Measurements from ENCODE around the gene RAD18.

The RAD18 gene, protein sequence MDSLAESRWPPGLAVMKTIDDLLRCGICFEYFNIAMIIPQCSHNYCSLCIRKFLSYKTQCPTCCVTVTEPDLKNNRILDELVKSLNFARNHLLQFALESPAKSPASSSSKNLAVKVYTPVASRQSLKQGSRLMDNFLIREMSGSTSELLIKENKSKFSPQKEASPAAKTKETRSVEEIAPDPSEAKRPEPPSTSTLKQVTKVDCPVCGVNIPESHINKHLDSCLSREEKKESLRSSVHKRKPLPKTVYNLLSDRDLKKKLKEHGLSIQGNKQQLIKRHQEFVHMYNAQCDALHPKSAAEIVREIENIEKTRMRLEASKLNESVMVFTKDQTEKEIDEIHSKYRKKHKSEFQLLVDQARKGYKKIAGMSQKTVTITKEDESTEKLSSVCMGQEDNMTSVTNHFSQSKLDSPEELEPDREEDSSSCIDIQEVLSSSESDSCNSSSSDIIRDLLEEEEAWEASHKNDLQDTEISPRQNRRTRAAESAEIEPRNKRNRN

DNA sequence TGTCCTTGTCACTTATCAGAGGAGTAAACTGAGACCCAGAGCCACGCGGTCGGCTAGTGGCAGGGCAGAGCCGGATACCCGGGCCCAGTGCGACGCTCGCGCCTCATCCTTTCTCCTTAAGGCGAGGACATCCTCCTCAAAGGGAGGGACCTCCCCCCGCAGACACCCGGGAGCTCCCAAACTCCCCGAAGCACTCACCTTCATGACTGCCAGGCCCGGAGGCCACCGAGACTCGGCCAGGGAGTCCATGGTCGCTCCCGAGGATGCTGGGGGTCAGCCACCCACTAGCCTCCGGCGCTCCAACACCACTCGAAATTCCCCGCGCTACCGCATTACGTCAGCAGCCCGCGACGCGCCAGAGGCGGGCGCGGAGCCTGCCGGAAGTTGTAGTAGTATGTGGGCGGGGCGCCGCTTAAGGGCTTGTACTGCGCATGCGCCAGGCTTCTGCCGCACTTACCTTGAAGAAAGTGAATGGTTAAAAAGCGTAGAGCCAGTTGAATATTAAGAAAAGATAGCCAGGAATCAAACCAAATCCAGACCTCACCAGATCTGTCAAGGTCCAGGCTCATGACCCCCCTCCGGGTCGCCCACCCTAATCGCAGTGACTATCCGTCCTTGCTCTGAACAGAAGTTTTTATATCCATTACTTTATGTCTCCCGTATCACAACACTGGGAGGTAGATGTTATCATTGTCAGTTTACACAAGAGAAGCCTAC, at the start of gene RAD18:
Gene RAD18, minus strand, starts transcription at position 336 of the 717 bp plus-strand sequence. Its CDS starts 87 bp downstream, at position 249.
- DNase-seq (ENCODE audit: low read depth in 2 of 3, low spot score in 2 of 3) = peak; percentile 84 to 91 (median 89)

DNA sequence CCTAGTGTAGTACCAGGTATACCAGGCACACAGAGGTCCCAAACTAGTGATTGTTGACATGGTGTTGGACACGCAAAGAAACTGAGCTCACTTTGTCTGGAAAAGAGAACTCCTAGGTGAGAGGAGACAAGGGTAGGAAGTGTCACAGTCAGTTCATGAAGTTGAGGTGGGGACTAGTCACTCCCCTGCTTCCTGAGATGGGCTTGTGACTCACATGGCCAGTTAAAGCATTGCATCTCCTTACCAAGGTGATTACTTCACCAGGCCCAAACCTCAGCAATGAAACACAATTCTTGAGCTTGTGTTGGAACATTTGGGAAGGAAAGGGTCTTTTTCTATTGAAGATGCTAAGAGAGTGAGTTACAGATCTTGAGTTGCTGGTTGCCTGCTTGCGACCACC, 49.2 kb upstream of the RAD18 start:
- DNase-seq (ENCODE audit: low read depth in 2 of 3, low spot score in 2 of 3) = no peak

DNA sequence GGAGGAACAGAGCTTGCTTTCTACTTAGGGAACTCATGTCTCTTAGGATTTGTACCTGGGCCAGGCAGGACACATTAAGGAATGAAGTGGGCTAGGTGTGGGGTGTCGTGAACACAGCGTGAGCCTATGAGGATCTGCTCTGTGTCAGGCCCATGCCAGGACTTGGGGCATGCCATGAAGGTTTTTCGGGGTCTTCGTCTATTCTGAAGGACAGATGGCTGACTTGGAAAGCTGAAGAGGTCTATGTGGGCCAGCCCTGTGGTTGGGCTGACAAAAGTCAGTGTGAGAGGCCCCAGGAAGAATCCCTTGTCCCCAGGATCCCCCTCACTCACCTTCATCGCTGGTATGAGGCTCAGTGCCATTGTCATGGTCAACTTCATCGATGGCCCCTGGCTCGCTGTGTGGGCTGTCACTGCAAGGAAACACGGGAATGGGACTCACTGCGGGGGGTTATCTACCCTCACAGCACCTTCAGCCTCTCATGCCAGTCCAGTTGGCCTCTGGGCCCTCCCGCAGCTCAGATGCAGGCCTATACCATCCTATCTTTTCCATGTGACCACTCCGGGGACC, 46.8 kb upstream of the RAD18 start:
- DNase-seq (ENCODE audit: low read depth in 2 of 3, low spot score in 2 of 3) = no peak

DNA sequence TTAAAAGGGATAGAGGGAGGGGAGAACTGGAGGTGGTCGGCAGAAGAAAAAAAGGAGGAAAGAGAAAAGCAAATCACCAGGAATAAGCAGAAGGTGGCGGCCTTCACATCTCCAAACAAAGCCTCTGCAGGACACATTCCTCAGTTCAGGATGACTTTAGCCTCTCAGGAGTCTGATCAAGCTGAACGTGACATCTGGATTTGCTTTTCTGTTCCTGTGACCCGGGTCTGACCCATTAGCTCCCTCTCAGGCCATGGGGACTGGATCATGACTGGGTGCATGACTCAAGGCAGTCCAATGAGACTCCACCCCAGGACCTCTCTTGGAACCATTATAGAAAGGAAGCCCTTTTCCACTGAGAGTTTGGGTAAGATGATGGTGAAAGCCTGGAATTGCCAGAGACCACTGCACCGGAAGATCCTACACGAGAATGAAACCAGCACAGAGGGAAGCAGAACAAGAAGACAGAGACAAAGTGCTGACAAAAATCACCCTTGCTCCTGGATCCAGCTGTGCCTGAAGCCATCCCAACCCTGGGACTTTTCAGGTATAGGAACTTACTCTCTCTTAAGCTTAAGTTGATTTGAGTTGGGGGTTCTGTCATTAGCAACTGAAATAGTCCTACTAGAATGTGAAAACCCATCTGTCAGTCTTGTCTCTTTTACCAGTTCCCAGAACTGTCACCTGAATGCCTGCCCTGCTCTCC, 45.4 kb upstream of the RAD18 start:
- DNase-seq (ENCODE audit: low read depth in 2 of 3, low spot score in 2 of 3) = no peak

DNA sequence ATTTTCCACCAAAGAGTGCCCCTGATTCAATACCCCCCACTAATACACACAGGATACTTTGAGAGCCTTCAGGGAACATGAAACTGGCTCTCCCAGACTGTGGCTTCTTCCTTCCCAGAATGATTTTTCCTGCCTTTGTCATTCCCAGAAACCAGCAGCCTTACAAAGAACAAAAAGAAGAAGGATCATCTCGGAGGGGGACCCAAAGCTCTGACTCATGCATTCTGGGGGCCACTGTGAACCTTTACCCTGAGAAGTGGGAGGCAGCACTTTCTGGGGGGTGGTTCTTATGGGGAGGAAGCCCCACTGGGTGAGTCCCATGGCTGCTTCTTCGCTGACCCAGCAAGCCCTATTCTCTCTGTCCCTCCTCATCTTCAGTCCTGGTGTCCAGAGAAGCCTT, 44.7 kb upstream of the RAD18 start:
- DNase-seq (ENCODE audit: low read depth in 2 of 3, low spot score in 2 of 3) = no peak

DNA sequence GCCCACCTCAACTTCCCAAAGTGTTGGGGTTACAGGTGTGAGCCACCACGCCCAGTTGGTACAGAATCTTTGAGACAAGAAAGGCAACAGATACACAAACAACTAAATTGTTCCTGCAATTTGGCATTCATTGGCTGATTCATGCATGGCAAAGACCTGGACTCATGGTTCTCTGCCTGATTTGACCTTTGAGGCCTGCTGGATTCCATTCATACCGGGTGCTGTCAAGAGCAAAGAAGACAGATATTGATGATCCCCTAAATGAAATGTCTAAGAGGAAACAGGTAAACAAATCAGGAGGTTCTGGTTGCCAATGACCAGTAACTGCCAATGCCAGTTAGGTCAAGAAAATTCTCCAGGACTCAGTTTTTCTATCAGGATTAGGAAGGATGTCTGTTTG, 43.9 kb upstream of the RAD18 start:
- DNase-seq (ENCODE audit: low read depth in 2 of 3, low spot score in 2 of 3) = no peak

DNA sequence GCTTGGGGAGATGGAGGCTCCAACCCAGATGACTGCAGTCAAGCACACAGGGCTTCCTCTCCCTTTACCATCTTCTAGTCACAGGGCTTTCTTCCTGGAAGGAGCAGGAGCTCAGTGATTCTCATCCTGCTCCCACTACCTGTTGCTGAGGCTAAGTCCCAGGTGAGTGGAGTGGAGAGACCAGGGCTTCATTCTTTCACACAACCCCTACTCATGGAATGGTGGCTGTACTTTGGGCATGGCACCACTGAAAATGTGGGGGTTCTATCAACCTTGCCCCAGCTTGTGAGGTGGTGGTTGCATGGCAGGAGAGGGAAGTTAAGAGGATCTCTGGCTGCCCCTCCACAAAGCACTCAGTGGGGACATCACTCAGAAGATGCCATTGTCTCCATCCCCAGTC, 36.8 kb upstream of the RAD18 start:
- no peak for DNase-seq (ENCODE audit: low read depth in 2 of 3, low spot score in 2 of 3)

DNA sequence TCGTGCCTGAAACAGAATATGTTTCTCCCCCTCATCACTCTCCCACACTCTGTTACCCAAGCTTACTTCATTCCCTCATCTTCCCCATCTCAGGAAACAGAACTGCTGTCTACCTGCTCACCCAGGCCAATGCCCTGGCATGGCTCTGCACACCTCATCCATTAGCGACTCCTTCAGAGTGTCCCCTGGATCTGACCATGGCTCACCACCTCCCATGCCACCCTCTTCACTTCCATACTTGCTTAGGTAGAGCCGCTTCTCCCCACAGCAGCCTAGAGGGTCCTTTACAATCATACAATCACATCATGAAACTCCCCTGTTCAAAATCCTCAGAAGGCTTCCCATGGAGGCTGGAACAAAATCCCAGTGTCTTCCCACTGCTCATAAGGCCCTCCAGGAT, 33.9 kb upstream of the RAD18 start:
- no peak for DNase-seq (ENCODE audit: low read depth in 2 of 3, low spot score in 2 of 3)

DNA sequence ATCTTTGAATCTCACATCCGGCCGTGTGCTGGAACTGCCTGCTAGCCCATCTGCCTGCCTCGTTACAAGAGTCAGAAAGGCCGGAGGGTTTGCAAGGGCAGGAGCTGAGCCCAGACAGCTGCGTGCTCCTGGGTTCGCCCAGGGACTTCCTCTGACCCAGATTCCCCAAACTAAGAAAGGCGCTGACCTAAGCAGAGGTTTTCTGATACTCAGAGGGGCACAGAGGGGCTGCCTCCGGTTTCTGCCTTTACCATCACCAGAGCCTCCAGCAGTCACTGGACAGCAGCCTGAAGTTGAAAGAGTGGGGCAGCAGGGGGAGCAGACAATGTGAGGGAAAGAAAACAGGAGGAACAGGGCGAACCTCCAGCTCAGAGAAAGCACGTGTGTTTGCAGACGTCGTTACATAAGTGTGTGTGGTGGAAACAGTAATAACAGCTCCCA, 33.4 kb upstream of the RAD18 start:
- DNase-seq (ENCODE audit: low read depth in 2 of 3, low spot score in 2 of 3) = no peak

DNA sequence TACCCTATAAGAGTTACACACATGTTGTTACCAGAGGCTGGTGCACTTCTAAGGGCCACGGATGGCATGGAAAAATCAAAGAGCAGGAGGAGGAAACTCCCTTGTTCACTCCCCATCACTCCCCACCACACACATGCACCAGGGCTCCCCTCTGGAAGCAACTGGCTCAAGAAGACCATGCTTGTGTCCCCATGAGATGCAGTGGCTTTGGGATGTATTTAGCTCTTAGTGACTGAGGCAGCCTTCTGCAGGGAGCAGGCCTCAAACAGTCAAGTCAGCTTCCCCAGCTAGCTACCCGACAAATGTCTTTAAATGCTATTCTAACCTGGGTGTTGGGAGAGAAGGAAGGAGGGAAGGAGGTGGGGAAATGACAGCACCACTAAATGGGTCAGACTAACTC, 32.9 kb upstream of the RAD18 start:
- DNase-seq (ENCODE audit: low read depth in 2 of 3, low spot score in 2 of 3) = no peak

DNA sequence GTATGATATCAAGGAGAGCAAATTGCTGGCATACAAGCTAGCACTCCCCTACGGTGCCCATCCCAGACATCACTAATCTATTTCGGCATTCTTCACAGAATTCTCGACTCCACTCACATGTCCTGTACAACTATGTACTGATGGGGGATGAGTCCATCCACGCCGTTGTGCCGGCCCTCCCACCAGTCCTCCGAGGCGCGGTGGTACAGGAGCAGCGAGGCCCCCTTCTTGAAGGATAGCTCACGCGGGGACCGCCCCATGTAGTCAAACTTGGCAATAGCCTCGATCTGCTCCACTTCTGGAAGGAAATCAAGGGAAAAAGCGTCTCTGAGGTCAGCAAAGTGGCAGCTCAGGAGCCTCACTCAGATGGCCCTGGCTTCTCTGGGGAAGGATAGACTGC, 31.0 kb upstream of the RAD18 start:
- DNase-seq (ENCODE audit: low read depth in 2 of 3, low spot score in 2 of 3) = no peak

DNA sequence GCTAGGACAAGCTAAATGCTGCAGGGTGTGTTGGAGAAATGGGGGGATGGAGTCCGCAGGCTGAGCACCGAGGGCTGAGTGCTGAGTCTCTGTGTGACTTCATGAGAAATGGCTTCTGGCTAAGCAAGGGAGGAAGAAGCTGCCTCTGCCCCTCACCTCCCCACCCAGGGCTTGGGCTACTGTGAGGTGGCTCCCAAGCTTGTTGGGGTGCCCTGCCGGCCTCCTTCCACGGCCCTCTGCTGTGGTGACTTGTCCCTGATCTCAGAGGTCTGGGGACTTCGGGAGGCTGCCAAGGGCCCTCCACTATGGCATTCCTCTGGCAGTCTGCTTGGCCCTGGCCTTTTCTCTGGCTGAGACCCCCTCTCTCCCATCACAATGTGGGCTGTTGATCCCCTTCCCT, 30.1 kb upstream of the RAD18 start:
- no peak for DNase-seq (ENCODE audit: low read depth in 2 of 3, low spot score in 2 of 3)

DNA sequence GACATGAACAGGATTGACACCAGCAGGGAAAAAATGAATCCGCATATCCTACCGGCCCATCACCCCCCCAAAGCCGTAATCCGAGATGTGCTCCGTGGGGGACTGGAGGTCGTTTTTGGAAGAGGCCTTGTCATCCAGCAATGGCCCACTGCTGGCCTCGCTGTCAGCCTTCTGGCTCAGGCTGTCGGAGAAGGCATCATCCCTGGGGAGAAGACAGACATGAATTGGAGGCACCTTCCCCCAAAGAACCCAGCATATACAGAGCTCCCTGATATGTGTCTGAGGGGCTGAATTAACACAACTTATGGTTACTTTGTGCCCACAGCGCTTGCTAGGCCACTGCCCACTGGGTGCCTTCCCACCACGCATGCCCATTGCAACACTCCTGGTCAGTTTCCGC, 29.6 kb upstream of the RAD18 start:
- no peak for DNase-seq (ENCODE audit: low read depth in 2 of 3, low spot score in 2 of 3)

DNA sequence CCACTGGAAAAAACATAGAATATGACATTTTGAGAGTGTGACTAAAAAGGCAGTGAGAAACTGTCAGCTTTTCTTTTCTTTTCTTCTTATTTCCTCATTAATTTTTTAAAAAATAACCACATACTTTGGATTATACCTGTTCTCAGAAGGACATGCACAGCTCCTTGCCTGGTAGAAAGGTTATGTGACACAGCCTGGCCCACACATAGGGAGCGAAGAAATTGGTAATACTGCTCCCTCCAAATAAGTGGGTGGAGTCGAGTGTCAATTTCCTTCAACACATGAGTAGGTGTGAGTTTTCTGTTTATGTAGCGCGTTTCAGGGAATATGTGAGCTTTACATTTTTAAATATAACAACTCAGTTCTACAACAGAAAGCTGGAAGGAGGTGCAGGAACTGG, 28.9 kb upstream of the RAD18 start:
- no peak for DNase-seq (ENCODE audit: low read depth in 2 of 3, low spot score in 2 of 3)

DNA sequence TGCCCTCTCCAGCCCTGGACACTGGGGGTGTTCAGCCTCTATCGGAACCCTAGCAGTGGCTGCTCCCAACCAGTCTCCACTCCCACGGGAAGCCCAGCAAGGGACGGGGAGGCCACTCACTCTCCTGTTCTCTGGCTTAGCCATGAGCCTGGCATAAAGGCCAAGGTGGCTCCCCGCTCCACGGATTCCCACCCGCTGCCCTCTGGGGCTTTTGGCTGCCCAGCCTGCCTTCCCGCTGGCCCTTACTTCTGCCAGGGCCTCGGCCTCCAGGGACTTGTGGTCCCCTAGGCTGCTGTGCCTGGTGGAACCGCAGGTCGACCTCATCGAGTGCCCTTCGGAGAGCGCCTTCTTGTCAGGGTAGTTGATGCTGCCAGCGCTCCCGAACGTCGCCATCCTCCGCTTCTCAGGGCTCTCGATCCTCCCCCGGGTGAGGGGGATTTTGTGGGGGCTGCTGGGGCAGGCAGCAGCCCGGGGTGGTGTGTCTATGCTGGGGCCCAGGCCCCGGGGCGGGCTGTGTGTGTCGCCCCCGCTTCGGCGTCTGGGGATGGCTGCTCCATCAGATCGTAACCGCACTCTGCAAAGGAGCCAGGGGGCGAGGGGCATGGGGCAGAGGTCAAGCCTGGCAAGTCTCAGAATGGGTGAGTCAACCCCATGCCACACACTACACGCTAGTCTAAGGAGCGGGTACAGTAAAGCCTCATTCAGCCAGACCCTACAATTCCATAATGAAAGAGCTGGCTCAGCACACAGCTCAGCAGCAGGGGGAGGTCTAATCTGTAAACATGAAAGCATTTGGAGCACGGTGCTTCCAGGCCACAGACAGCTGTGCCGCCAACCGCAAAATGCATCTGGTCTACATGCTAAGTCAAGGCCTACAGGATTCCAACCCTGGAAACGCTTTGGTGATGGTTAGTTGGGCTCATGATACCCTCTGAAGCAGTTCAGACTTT, 27.3 kb upstream of the RAD18 start:
- no peak for DNase-seq (ENCODE audit: low read depth in 2 of 3, low spot score in 2 of 3)

DNA sequence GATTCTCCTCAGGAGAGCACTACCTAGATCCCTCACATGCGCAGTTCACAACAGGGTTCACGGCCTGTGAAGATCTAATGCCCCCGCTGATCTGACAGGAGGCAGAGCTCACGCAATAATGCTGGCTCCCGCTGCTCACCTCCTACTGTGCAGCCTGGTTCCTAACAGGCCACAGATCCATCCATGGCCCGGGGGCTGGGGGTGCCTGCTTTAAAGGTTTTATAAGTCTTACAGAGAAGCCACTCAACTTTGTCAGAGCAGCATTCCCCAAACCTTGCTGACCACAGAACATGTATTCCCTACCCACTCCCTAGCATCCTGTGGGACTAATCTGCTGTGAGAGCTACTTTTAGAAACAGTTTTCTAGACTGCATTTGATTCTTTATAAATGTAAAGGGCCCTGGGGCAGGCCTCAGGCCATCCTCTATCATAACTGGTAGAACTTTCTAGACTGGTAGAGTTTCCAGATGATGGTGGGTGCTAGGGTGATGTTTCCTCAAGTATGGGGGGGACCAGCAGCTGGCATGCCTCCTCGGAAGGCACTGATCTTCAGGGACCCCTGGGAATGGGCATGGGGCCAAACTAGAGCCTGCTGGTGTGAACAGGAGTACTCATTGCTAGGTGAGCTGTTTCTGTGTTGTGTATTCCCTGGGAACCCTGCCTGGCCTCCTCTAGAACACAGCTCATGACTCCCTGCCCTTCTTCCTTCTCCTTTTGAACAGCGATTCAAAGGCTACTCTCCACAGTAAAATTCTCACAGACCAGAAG, 25.7 kb upstream of the RAD18 start:
- DNase-seq (ENCODE audit: low read depth in 2 of 3, low spot score in 2 of 3) = no peak

DNA sequence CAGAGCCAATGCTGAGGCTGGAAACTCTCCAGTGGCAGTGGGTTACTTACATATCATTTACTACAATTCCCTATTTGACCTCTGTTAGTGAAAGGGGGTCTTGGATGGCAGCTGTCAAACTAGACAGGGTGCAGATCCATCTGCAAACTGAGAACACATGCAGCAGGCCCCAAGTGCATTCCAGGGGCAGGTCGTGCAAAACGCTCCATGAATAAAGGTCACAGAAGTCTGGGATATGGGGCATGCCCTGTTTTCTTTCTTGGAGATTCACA, 25.0 kb upstream of the RAD18 start:
- DNase-seq (ENCODE audit: low read depth in 2 of 3, low spot score in 2 of 3) = no peak

DNA sequence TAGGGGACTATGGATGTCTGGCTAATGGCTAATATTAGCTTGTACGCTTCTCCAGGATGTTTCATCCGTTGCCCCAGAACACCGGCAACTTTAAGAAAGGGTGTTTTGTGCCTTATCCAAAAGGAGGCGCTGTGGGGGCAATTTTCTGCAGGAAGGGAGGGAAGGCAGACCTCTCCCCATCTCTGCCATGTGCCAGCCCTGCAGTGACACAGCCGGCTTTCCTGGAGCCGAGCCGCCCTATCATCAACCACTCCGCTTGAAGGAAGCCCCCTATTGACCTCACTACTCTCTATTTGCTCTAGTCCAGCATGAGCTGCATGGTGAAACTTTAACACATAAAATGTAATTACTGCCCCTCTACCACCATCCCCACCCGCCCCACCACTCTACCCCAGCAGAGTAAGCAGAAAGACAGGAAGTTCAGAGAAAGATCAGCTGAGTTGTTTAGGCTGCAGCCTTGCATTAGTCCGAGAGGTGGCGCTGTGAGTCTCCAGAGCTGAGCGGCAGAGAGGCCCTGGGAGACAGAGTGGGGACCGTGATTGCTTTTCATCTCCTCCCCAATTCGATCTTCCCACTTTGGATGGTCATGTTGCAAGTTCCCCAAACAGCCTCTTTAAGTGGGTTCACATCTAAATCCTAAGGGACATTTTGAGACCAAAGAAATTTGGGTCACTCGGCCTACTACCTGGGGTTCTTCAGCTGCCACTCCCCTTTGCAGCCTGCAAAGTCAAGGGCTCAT, 24.5 kb upstream of the RAD18 start:
- peak; percentile 9 to 30 (median 9) for DNase-seq (ENCODE audit: low read depth in 2 of 3, low spot score in 2 of 3)

DNA sequence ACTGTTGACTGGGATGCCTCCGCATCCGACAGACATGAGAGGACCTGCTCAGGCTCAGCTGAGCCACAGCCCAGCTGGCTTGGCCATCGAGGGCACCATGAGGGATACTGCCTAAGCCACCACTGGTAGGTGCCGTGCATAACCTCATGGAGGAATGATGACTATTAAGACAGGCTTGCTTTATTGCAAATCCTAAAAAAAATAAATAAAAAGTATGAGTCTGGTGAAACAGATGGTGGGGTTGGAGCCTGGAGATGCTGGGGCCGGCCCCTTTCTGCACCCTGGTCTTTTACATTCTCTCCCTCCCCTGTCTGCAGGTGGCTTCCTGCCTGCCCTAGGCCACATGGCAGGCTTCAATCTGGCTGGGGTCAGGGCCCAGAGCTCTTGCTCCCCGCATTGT, 24.0 kb upstream of the RAD18 start:
- no peak for DNase-seq (ENCODE audit: low read depth in 2 of 3, low spot score in 2 of 3)

Measured in activated CD8-positive, alpha-beta memory T cell treated with anti-CD3 and anti-CD28 coated beads for 48 hours (primary cell).